HG03159 (cell line): ENCODE data around the gene SH2D3C.

Source experiments
- ATAC-seq: cut with Tn5 transposase; IDR thresholded peaks from one replicate; pipeline ENCODE4 v1.9.1; 2021; ENCODE audit warnings: mild to moderate bottlenecking, moderate library complexity; ENCODE audit not compliant: unreplicated experiment

Gene SH2D3C

GRCh38 chr9:127809002-127809539 is 30.6 kb upstream of the SH2D3C start:
- ATAC-seq = no peak

- ATAC-seq = no peak
These were observed 30.0 kb upstream of the SH2D3C start for GRCh38 chr9:127808347-127809001.

- no peak for ATAC-seq
These were observed 28.4 kb upstream of the SH2D3C start for GRCh38 chr9:127806871-127807270.

- no peak for ATAC-seq
These were observed 27.2 kb upstream of the SH2D3C start for GRCh38 chr9:127805620-127806019.

- ATAC-seq = no peak
These were observed 25.3 kb upstream of the SH2D3C start for GRCh38 chr9:127803507-127804352.

GRCh38 chr9:127802576-127803443 is 24.3 kb upstream of the SH2D3C start, which contains the start of gene FPGS:
Gene FPGS (plus strand): TSS chr9:127802882. CDS start chr9:127802925, 43 bp downstream.
- peak; percentile 70 for ATAC-seq

GRCh38 chr9:127801955-127802575 is 23.6 kb upstream of the SH2D3C start:
- ATAC-seq = peak; percentile 2

- no peak for ATAC-seq
These were observed 18.4 kb upstream of the SH2D3C start for GRCh38 chr9:127796852-127797370.

- ATAC-seq = no peak
These were observed 17.9 kb upstream of the SH2D3C start for GRCh38 chr9:127796225-127796813.

- ATAC-seq = no peak
These were observed 15.7 kb upstream of the SH2D3C start for GRCh38 chr9:127794001-127794791.

- ATAC-seq = no peak
These were observed 14.7 kb upstream of the SH2D3C start for GRCh38 chr9:127793093-127793708.

- no peak for ATAC-seq
These were observed 14.1 kb upstream of the SH2D3C start for GRCh38 chr9:127792417-127793031.

- no peak for ATAC-seq
These were observed 12.6 kb upstream of the SH2D3C start for GRCh38 chr9:127791085-127791484.

- no peak for ATAC-seq
These were observed 11.8 kb upstream of the SH2D3C start for GRCh38 chr9:127790094-127790855.

GRCh38 chr9:127789179-127789578 is 10.7 kb upstream of the SH2D3C start:
- no peak for ATAC-seq

GRCh38 chr9:127788337-127789011 is 10.0 kb upstream of the SH2D3C start:
- ATAC-seq = no peak

GRCh38 chr9:127786773-127787104 is 8.3 kb upstream of the SH2D3C start:
- ATAC-seq = no peak
